Ishikawa (cell line): ENCODE measurements around the gene BAD.

Experiments used
- TEAD4 ChIP-seq: IDR thresholded peaks from 2 replicates; pipeline ENCODE4 v1.6.1; 2012
- TF ChIP-seq, protein P1 (sequence below): IDR thresholded peaks from 2 replicates; pipeline ENCODE4 v1.6.1; 2012; ENCODE audit warnings: low read depth, mild to moderate bottlenecking

DNA sequence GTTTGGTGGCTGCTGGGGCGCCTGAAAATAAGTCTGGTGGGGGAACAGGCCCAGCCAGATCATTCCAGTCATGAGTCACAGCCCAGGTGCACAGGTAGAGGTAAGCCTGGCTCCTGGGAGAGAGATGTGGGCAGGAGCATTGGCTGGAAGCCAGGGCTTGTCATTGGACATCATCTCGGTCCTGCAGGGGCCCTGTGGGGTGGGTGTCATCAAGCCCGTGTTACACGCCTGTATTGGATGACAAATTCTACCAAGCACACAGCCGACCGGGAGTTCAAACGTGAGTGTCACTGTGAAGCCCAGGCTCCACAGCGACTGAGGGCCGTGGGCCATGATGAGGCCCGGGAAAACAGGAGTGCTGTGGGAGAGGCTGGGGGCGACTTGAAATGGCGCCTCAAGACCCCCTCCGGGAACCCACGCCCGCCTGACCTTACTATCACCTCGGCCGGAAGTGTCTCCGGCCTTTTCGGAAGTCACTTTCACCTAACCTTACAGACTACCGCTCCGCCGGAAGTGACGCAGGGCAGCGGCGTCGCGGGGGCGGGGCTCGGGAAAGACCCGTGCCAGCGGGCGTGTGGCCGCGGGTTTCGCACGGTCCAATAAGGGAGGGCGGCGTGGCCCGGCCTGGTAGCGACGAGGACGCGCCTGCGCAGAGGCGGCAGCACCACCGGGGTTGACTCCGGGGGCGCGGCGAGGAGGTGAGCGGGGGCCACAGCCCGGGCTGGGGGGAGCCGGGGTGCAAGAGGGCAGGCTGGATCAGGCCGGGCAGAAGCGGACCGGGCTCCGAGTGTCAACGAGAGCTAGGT lies 43.8 kb downstream of the BAD start, which contains the start of gene FKBP2:
- TF ChIP-seq, protein P1, sequence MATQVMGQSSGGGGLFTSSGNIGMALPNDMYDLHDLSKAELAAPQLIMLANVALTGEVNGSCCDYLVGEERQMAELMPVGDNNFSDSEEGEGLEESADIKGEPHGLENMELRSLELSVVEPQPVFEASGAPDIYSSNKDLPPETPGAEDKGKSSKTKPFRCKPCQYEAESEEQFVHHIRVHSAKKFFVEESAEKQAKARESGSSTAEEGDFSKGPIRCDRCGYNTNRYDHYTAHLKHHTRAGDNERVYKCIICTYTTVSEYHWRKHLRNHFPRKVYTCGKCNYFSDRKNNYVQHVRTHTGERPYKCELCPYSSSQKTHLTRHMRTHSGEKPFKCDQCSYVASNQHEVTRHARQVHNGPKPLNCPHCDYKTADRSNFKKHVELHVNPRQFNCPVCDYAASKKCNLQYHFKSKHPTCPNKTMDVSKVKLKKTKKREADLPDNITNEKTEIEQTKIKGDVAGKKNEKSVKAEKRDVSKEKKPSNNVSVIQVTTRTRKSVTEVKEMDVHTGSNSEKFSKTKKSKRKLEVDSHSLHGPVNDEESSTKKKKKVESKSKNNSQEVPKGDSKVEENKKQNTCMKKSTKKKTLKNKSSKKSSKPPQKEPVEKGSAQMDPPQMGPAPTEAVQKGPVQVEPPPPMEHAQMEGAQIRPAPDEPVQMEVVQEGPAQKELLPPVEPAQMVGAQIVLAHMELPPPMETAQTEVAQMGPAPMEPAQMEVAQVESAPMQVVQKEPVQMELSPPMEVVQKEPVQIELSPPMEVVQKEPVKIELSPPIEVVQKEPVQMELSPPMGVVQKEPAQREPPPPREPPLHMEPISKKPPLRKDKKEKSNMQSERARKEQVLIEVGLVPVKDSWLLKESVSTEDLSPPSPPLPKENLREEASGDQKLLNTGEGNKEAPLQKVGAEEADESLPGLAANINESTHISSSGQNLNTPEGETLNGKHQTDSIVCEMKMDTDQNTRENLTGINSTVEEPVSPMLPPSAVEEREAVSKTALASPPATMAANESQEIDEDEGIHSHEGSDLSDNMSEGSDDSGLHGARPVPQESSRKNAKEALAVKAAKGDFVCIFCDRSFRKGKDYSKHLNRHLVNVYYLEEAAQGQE: no peak
- TF ChIP-seq TEAD4: peak; percentile 17
